Stimulated activated CD8-positive, alpha-beta memory T cell treated with anti-CD3 and anti-CD28 coated beads, Interleukin-15, amount 100 ng/mL, for 1 hour (primary cell): ENCODE data around the gene TLX1.

ENCODE experiments used
- DNase-seq: peaks from one replicate; pipeline ENCODE4 v3.0.0-alpha.2; 2020; ENCODE audit warnings: low read depth

The TLX1 gene

DNA sequence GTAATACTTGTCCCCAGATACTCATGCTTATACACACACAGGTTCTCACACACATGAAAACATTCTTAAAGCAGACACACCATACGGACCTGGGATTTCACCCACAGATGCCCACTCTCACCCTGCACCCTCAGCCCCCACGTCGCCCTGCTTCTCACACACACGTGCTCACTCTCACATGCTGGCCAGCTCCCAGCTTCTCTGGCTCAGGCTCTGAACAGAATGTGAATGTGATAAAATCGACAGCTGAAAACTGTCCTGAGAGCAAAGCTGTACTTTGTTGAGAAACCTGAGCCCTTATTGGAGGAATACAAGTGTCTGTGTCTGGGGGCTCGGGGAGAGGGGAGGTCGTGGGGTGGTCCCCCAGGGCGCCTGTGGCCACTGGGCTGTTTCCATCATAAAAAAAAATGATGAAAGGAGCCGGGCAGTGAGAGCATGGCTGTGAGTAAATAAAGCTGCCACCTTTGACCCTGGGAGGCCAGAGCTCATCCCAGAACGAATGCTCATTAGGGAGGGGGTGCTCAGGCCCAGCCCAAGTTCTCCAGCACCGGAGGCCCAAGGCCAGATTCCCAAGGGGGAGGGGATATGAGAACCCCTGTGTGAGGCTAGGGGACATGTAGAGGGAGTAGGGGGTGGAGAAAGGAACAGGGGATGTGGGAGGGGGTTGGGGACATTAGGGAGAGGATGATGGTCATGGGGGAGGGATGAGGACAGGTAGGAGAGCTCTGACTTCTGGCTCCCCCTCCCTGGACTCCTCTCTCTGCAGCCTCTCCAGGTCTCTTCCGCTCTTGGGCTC is 18.1 kb upstream of the TLX1 start:
- no peak for DNase-seq

DNA sequence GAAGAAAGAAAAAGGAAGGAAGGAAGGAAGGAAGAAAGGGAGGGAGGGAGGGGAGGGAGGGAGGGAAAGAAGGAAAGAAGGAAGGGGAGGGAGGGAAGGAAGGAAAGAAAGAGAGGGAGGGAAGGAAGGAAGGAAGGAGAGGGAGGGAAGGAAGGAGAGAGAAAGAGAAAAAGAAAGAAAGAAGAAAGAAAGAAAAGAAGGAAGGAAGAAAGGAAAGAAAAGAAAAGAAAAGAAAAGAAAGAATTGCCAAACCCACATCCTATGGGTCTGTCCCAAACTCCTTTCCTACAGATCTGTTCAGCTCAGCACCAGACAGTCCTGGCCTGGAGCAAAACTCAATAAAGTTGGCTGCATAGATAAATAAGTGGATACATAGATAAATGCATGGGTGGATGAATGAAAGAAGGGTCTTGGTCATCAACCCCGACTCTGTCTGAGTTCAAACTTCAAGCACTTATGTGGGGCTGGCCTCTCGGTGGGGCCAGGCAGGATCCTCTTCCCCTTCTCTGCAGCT is 17.2 kb upstream of the TLX1 start:
- DNase-seq = no peak

DNA sequence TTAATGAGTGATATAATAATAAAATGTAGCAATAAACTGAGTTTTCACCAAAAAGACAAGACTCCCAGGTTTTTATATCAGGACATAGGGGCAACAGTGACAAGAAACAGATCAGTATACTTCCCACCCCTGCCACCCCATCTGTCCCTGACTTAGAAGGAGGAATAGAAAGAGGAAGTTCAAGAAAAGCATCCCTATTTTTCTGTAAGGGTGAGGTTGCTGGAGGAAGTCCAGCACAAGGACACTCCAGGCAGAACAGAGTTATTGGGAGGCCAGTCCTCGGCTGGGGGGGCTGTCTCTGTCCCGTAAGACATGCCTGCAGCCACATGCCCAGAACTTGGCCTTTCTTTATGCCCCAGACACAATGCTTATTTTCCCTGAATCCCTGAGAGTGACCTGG is 16.5 kb upstream of the TLX1 start:
- no peak for DNase-seq

DNA sequence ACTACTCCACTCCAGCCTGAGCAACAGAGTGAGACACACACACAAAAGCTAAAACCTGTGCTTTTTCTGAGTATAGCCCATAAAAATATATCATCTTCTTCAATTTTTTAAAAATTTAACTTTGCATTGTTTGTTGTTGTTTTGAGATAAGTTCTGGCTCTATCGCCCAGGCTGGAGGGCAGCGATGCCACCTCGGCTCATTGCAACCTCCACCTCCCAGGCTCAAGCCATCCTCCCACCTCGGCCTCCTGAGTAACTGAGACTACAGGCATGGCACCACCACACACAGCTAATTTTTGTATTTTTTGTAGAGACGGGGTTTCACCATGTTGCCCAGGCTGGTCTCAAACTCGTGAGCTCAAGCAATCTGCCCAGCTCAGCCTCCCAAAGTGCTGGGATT is 14.3 kb upstream of the TLX1 start:
- DNase-seq = no peak

GRCh38 chr10:101118031-101118430 is 13.1 kb upstream of the TLX1 start:
- DNase-seq = no peak

- no peak for DNase-seq
Observed at GRCh38 chr10:101120520-101120883, 10.6 kb upstream of the TLX1 start.

GRCh38 chr10:101120884-101121653 is 10.0 kb upstream of the TLX1 start:
- DNase-seq = no peak

GRCh38 chr10:101121654-101122031 is 9.5 kb upstream of the TLX1 start:
- no peak for DNase-seq

DNA sequence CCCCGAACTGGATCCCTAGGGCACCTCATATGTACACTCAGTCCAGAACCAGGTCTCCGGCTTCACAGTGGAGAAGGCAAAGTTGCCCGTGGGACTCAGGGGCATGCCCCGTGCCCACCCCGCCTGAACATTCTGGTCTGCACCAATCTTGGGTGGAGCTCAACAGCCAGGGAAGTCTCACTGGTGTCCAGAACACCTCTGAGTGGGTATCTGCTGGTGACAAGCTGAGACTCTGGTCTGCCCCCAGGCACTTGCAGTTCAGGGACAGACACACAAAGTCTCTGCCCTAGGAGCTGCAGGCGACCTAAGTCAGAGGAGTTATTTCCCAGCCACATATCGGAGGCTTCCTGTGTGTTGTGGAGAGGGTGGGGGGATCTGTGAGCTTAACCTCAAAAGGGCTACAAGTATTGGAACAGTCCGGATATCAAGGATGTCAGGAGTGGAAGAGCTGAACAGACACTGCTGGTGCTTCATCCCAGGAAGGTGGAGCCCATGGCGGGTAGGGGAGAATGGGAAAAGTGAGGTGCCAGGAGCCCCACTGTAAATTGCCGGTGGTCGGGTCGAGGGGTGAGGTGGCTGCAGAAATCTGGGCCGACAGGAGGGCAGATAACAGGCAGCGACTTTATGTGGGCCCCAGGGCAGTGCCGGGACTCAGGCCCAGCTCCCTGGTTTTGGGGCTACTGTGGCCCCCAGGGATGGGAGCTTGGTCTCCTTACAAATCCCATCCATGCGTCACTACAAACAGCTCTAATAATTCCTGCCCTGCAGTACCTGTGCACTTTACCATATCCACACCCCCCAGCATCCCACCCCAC is 8.6 kb upstream of the TLX1 start:
- DNase-seq = no peak

DNA sequence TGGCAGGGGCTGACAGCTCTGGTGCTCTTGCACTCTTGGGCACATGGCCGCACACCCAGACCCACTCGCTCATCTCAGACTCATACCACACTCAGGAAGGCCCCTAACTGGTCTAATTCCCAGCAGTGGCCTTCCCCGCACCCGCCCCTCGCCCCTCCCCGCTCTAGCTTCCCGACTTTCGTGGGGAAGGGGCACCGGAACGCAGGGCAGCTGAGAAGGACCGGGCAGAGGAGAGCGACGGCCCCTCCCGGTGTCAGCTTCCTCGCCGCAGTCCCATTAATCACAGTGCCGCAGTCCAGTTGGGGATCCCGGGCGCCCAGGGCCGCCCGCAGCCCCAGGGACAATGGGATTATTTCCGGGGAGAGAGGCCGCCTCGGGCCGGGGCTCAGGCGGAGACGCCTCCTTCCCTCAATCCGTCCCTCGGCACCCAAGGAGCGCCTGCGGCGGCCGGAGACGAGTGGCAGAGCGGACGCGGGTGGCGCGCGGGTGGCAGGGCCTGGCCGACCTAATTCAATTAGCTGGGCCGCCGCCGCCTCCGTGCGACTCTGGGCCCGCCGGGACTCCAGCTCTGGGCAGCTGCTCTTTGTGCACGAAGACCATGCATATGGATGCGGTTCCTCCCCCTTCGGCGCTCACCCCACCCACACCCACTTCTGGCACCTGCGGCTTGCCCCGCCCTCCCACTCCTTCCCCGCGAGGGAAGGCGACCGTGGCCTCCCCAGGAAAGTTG is 7.8 kb upstream of the TLX1 start:
- DNase-seq = no peak

GRCh38 chr10:101123815-101124617 is 7.1 kb upstream of the TLX1 start:
- no peak for DNase-seq

DNA sequence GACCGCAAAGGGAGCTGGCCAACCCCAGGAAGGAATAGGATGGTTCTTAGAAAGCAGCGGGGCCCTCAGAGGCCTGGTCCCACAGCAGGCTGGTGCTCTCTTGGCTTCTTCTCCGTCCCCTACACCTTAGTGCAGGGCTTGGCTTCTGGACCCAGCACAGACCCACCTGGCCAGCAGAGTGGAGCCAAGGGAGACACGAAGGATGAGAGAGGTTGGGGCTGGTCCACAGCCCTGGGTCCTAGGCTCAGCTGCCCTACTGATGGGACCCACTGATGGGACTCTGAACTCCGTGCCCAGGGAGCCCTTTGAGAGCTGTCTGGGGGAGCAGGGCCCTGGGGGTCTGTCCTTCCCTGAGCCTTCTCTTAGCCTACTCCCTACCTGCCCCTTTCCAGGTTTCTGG is 6.2 kb upstream of the TLX1 start:
- no peak for DNase-seq

DNA sequence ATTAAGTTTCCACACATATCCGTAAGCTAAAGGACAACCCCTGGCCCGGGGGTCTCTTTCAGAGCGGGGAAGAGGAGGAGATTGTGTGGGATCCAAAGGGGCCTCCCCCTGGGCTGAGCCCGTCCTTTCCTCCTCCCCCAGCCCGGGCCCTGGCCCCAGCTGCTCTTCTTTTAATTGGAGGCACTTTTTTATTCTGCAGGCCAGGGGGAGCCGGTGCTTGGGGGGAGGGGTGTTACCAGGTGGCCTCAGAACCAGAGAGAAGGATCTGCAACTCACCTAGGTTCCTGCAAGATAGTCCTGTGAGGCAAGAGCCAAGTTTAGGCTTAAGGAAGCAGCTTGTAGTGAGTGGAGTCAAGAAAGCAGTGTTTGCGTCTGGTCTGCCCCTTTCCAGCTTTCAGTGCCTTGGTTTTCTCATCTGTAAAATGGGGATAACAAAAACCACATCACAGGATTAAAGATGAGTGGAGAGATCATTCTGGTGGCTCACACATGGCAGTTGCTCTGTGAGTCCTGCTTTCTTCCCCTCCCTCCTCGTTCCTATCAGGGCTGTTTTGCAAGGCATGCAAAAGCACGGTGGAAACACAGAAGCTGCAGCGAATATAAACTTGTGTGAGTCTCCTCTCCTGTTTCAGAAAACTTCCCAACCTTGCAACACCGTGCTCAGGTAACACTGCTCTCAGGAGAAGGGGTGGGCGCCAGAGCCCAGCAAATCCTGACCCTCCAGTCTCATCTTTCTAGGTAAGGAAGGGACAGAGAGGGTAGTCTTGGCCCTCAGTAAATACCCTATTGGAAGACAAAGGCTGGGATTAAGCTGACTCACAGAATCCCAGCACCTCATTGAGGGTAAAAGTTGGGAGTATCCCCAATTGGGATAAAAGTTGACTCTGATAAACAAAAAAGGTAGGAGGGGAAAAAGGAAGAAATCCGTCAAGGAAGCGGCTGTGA is 4.1 kb upstream of the TLX1 start:
- no peak for DNase-seq

- DNase-seq = no peak
Observed at GRCh38 chr10:101130141-101130540, 959 bp upstream of the TLX1 start.

DNA sequence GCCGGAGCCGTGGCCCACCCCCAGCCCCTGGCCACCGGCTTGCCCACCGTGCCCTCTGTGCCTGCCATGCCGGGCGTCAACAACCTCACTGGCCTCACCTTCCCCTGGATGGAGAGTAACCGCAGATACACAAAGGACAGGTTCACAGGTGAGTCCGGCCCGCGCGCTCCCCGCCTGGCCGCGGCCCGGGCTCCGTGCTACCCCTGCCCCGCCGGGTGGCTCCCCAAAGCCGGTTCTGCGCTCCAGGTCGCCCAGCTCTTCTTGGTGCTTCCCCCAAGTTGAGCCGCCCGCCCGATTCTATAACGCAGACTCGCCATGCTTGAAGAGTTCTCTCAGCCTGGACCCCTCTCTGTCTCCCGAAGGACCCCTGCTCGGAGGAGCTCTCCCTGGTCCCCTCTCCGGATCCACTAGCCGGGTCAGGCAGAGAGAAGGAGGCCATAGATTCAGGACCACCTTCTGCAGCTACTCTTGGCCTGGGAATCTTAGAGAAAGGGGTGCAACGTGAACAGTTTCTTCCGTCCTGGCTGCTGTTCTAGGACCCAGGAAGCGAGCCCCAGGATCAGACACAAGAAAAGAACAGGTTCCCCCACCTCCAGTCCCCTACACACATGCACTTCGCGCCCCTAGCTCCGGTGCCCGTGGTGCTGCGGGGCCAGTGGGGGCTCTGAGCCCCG is 999 bp downstream of the TLX1 start:
- no peak for DNase-seq

DNA sequence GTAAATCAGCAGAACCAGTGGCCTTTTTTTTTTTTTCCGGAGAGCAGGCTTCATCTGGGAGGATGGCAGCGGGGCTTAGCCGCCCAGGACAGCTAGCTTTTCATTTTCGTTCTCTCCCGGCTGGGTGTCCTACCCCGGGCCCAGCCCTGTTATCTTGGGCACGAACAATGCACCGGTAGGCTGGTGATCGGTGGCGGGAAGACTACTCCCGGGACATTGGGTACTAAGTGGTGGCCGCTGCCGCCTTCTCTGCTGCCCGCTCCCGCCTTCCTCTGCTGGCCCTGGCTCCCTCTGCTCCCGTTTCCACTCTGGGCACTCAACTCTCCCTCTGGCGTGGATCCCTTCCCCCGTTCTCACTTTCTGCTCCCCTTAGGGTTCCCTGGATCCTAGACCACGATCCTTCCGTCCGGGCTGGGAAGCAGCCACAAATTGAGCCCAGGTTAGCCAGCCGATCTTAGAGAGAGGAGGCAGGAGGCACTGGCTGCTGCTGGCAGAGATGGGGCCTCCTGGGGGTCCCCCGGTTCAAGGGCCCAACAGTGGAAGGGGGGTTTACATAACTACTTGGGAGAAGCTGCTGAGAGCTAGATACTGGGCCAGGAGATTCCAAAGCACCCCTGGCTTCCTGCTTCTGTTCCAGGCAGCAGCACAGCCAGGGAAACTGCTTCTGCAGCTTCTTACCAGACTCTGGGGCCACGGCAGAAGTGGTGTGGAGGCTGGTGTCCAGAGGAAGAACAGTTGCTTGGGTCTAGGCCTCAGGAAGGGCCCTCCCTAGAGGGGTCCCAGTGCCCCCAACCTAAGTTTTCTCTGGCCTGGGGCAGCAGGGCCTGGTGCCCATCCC is 1.8 kb downstream of the TLX1 start:
- no peak for DNase-seq

- DNase-seq = no peak
Observed at GRCh38 chr10:101133489-101134298, 2.6 kb downstream of the TLX1 start.
